GM12875 (cell line): ENCODE results near the gene HELZ.

Source experiments
- H3K4me3 ChIP-seq: one replicate; pipeline ENCODE4 v1.5.1; 2011; ENCODE audit warnings: low read depth, low read length, control low read depth
- CTCF ChIP-seq: IDR thresholded peaks from 2 replicates; pipeline ENCODE4 v1.5.1; 2011; ENCODE audit warnings: low read depth, mild to moderate bottlenecking, control low read depth, inconsistent platforms, low read length, moderate library complexity, borderline replicate concordance; ENCODE audit not compliant: insufficient read depth

HELZ gene

GRCh38 chr17:67121316-67121891, 123.6 kb downstream of the HELZ start:
- TF ChIP-seq CTCF = no peak
- no peak overlapping the region for H3K4me3 ChIP-seq

- H3K4me3 ChIP-seq = no peak overlapping the region
- TF ChIP-seq CTCF = no peak
These were observed 125.9 kb downstream of the HELZ start for GRCh38 chr17:67119102-67119501.

GRCh38 chr17:67116045-67116575, 128.9 kb downstream of the HELZ start:
- H3K4me3 ChIP-seq = no peak overlapping the region
- TF ChIP-seq CTCF = no peak

- no peak overlapping the region for H3K4me3 ChIP-seq
- no peak for TF ChIP-seq CTCF
These were observed 129.6 kb downstream of the HELZ start for GRCh38 chr17:67115401-67115800.

- no peak for TF ChIP-seq CTCF
- H3K4me3 ChIP-seq = no peak overlapping the region
These were observed 131.5 kb downstream of the HELZ start for GRCh38 chr17:67113486-67113885.

GRCh38 chr17:67111808-67112207, 133.2 kb downstream of the HELZ start:
- TF ChIP-seq CTCF = no peak
- H3K4me3 ChIP-seq = no peak overlapping the region

- TF ChIP-seq CTCF = no peak
- H3K4me3 ChIP-seq = no peak overlapping the region
These were observed 133.7 kb downstream of the HELZ start for GRCh38 chr17:67111327-67111726.
